Stimulated activated naive CD8-positive, alpha-beta T cell treated with anti-CD3 and anti-CD28 coated beads, Interleukin-15, amount 100 ng/mL, for 72 hours (primary cell): ENCODE results near the gene CTBP1.
"Not testable (repeated sequence)": the region's sequence is repeated elsewhere in the genome, so short reads cannot be mapped to it uniquely, and the experiment has no call there.

Experiments
- ATAC-seq: fragments of 150-1000 bp; cut with Tn5 transposase; 2 replicates; pipeline ENCODE4 v1.10.0; 2021; ENCODE audit warnings: mild to moderate bottlenecking, moderate library complexity
- DNase-seq, 2 donors: peaks; one replicate each; pipeline ENCODE4 v3.0.0; 2021 to 2022
- H3K27ac Mint-ChIP-seq, 2 donors: one replicate each; pipeline ENCODE4 v1.8.0; 2022; ENCODE audit warnings: mild to moderate bottlenecking in 2 of 2, mixed read lengths in 2 of 2, moderate library complexity in 2 of 2
- H3K27me3 Mint-ChIP-seq: one replicate; pipeline ENCODE4 v1.8.0; 2022; ENCODE audit warnings: mixed read lengths
- H3K4me1 Mint-ChIP-seq: one replicate; pipeline ENCODE4 v1.8.0; 2022; ENCODE audit warnings: mild to moderate bottlenecking, mixed read lengths
- H3K4me3 Mint-ChIP-seq, 2 donors: one replicate each; pipeline ENCODE4 v1.8.0; 2022; ENCODE audit warnings: mild to moderate bottlenecking in 2 of 2, mixed read lengths in 2 of 2, moderate library complexity in 1 of 2
- H3K9me3 Mint-ChIP-seq, 2 donors: one replicate each; pipeline ENCODE4 v1.8.0; 2022; ENCODE audit warnings: mixed read lengths in 2 of 2

CTBP1 gene

GRCh38 chr4:1248245-1249147, at the start of gene CTBP1:
Gene CTBP1 (minus strand): TSS chr4:1249130. CDS start chr4:1241331, 7,799 bp downstream.
- ATAC-seq (peak; percentile 51), DNase-seq (peak; percentile 86 to 91)
- Mint-ChIP-seq H3K27me3 (no peaks in the 10 kb centered on the region), H3K27ac (peak within 1 kb of the TSS; percentile 98 to 99), H3K4me3 (peak within 1 kb of the TSS; percentile 91 to 97), H3K4me1 (peaks cover 78% of the 10 kb centered on the region), H3K9me3 (peaks cover 0 to 7% of the 10 kb centered on the region in 2 donors)

- Mint-ChIP-seq H3K9me3 (no peaks in the 10 kb centered on the region), H3K4me1 (peaks cover 73% of the 10 kb centered on the region), H3K4me3 (no peak overlapping the region), H3K27ac (peak overlapping the region in 1 of 2 donors; percentile 30), H3K27me3 (no peaks in the 10 kb centered on the region)
- ATAC-seq (no peak), DNase-seq (no peak)
Measured at GRCh38 chr4:1298461-1298860, 49.5 kb upstream of the CTBP1 start.

GRCh38 chr4:1297456-1298325, 48.8 kb upstream of the CTBP1 start:
- DNase-seq (no peak), ATAC-seq (no peak)
- Mint-ChIP-seq H3K4me3 (no peak overlapping the region), H3K9me3 (no peaks in the 10 kb centered on the region), H3K27ac (peak overlapping the region in 1 of 2 donors; percentile 61), H3K27me3 (no peaks in the 10 kb centered on the region), H3K4me1 (peaks cover 78% of the 10 kb centered on the region)

GRCh38 chr4:1297023-1297395, 48.1 kb upstream of the CTBP1 start:
- no peak overlapping the region for H3K4me3 Mint-ChIP-seq
- ATAC-seq (no peak), DNase-seq (no peak)
- peak overlapping the region in 1 of 2 donors; percentile 22 for H3K27ac Mint-ChIP-seq
- no peaks in the 10 kb centered on the region for H3K9me3 Mint-ChIP-seq
- peaks cover 85% of the 10 kb centered on the region for H3K4me1 Mint-ChIP-seq
- H3K27me3 Mint-ChIP-seq = no peaks in the 10 kb centered on the region

GRCh38 chr4:1296324-1297022, 47.5 kb upstream of the CTBP1 start:
- Mint-ChIP-seq H3K9me3 (no peaks in the 10 kb centered on the region), H3K4me3 (no peak overlapping the region), H3K27me3 (no peaks in the 10 kb centered on the region), H3K4me1 (peaks cover 89% of the 10 kb centered on the region), H3K27ac (peak overlapping the region; percentile 22 to 61)
- no peak for ATAC-seq
- DNase-seq = no peak

GRCh38 chr4:1295405-1296055, 46.6 kb upstream of the CTBP1 start:
- peak; percentile 68 for ATAC-seq
- Mint-ChIP-seq H3K9me3 (no peaks in the 10 kb centered on the region), H3K27me3 (no peaks in the 10 kb centered on the region), H3K27ac (no peak overlapping the region), H3K4me1 (peaks cover 89% of the 10 kb centered on the region), H3K4me3 (no peak overlapping the region)
- no peak for DNase-seq

- no peaks in the 10 kb centered on the region for H3K9me3 Mint-ChIP-seq
- no peak for ATAC-seq
- H3K4me3 Mint-ChIP-seq = no peak overlapping the region
Measured at GRCh38 chr4:1294891-1295290, 46.0 kb upstream of the CTBP1 start.

GRCh38 chr4:1294424-1294823, 45.5 kb upstream of the CTBP1 start:
- Mint-ChIP-seq H3K4me1 (peaks cover 80% of the 10 kb centered on the region), H3K27me3 (no peaks in the 10 kb centered on the region), H3K27ac (no peak overlapping the region), H3K4me3 (no peak overlapping the region), H3K9me3 (no peaks in the 10 kb centered on the region)
- ATAC-seq (no peak), DNase-seq (no peak)

More at GRCh38 chr4:1294891-1295290, 46.0 kb upstream of the CTBP1 start:
- H3K27me3 Mint-ChIP-seq = no peaks in the 10 kb centered on the region
- H3K27ac Mint-ChIP-seq = peak overlapping the region; percentile 69 to 80
- H3K4me1 Mint-ChIP-seq = peaks cover 85% of the 10 kb centered on the region
- DNase-seq = no peak

- Mint-ChIP-seq H3K27ac (peak overlapping the region in 1 of 2 donors; percentile 83), H3K27me3 (no peaks in the 10 kb centered on the region), H3K9me3 (no peaks in the 10 kb centered on the region), H3K4me3 (no peak overlapping the region), H3K4me1 (peaks cover 76% of the 10 kb centered on the region)
- DNase-seq (no peak), ATAC-seq (no peak)
Measured at GRCh38 chr4:1293991-1294390, 45.1 kb upstream of the CTBP1 start.

- Mint-ChIP-seq H3K4me1 (peaks cover 75% of the 10 kb centered on the region), H3K27me3 (no peaks in the 10 kb centered on the region), H3K4me3 (no peak overlapping the region), H3K27ac (peak overlapping the region in 1 of 2 donors; percentile 83), H3K9me3 (no peaks in the 10 kb centered on the region)
- ATAC-seq (no peak), DNase-seq (no peak)
Measured at GRCh38 chr4:1293531-1293941, 44.6 kb upstream of the CTBP1 start.

GRCh38 chr4:1292703-1293011, 43.7 kb upstream of the CTBP1 start:
- not testable (repeated sequence) for H3K9me3 Mint-ChIP-seq, ATAC-seq, DNase-seq, H3K27me3 Mint-ChIP-seq, H3K4me3 Mint-ChIP-seq
- Mint-ChIP-seq H3K27ac (peak overlapping the region in 1 of 2 donors; percentile 95), H3K4me1 (peaks cover 71% of the 10 kb centered on the region)

- Mint-ChIP-seq H3K27ac (peak overlapping the region; percentile 2 to 95), H3K27me3 (no peaks in the 10 kb centered on the region), H3K4me3 (peak overlapping the region; percentile 90 to 98), H3K9me3 (no peaks in the 10 kb centered on the region), H3K4me1 (peaks cover 66% of the 10 kb centered on the region)
- ATAC-seq (no peak), DNase-seq (no peak)
Measured at GRCh38 chr4:1291996-1292702, 43.2 kb upstream of the CTBP1 start.

- H3K9me3 Mint-ChIP-seq = peaks cover 4 to 5% of the 10 kb centered on the region in 2 donors
- no peak for DNase-seq
- peaks cover 56% of the 10 kb centered on the region for H3K4me1 Mint-ChIP-seq
- peak overlapping the region; percentile 87 to 98 for H3K27ac Mint-ChIP-seq
- H3K4me3 Mint-ChIP-seq = peak overlapping the region; percentile 90 to 98
- no peaks in the 10 kb centered on the region for H3K27me3 Mint-ChIP-seq
- no peak for ATAC-seq
Measured at GRCh38 chr4:1291091-1291490, 42.2 kb upstream of the CTBP1 start.

- peaks cover 5 to 7% of the 10 kb centered on the region in 2 donors for H3K9me3 Mint-ChIP-seq
- DNase-seq (no peak), ATAC-seq (no peak)
- H3K4me1 Mint-ChIP-seq = peaks cover 55% of the 10 kb centered on the region
- H3K27ac Mint-ChIP-seq = peak overlapping the region; percentile 94 to 98
- peak overlapping the region; percentile 90 to 98 for H3K4me3 Mint-ChIP-seq
- H3K27me3 Mint-ChIP-seq = no peaks in the 10 kb centered on the region
Measured at GRCh38 chr4:1290165-1290977, 41.4 kb upstream of the CTBP1 start.
